Cardiac muscle cell (in vitro differentiated cells and primary cell): ENCODE measurements around the gene ITGA1. TPM values are rescaled to one million over a fixed set of nuclear protein-coding genes. Genes with fewer than 3 reads are reported as not detected.

Source experiments
- DNase-seq, 2 donors: peaks; one replicate each; pipeline versions ENCODE4 v3.0.0 to v3.0.0-alpha.2; 2010 to 2017; ENCODE audit warnings: low read depth in 1 of 2, low spot score in 1 of 2
- H3K27ac ChIP-seq: fragments of 200-600 bp; sonication (generic); 2 replicates; pipeline ENCODE4 v1.5.1; 2016
- H3K27me3 ChIP-seq: fragments of 200-600 bp; sonication (generic); 2 replicates; pipeline ENCODE4 v1.6.0; 2016; ENCODE audit warnings: control low read depth
- H3K36me3 ChIP-seq: fragments of 200-600 bp; sonication (generic); 2 replicates; pipeline ENCODE4 v1.5.1; 2016; ENCODE audit warnings: control low read depth
- H3K4me1 ChIP-seq: fragments of 200-600 bp; sonication (generic); 2 replicates; pipeline ENCODE4 v1.8.1; 2017; ENCODE audit warnings: low read depth, mild to moderate bottlenecking, mixed run types
- H3K4me3 ChIP-seq: fragments of 200-600 bp; sonication (generic); 2 replicates; pipeline ENCODE4 v1.5.1; 2016; ENCODE audit warnings: mild to moderate bottlenecking
- H3K9me3 ChIP-seq: fragments of 200-600 bp; sonication (generic); 2 replicates; pipeline ENCODE4 v1.5.1; 2017; ENCODE audit warnings: low read depth, mild to moderate bottlenecking, control low read depth
- CTCF ChIP-seq: IDR thresholded peaks from 2 replicates; pipeline ENCODE4 v1.5.1; 2012; ENCODE audit warnings: low read depth, mild to moderate bottlenecking, low read length
- polyA plus RNA-seq: library from polyadenylated mRNA; unstranded; fragments of >200 nt; fragmentation: Nextera tagmentation; extraction: Ambion mirVana; gene quantifications from 2 replicates; pipeline ENCODE4 v1.2.1, GENCODE V29; 2016
- total RNA-seq: library from RNA; depleted of rRNA; stranded (reverse); fragments of >200 nt; gene quantifications from 2 replicates; pipeline ENCODE4 v1.2.3, GENCODE V29; 2016

The ITGA1 gene
- total and polyA plus RNA-seq, 2 experiments from 2014 or later = 2.9 to 7.3 TPM

DNA sequence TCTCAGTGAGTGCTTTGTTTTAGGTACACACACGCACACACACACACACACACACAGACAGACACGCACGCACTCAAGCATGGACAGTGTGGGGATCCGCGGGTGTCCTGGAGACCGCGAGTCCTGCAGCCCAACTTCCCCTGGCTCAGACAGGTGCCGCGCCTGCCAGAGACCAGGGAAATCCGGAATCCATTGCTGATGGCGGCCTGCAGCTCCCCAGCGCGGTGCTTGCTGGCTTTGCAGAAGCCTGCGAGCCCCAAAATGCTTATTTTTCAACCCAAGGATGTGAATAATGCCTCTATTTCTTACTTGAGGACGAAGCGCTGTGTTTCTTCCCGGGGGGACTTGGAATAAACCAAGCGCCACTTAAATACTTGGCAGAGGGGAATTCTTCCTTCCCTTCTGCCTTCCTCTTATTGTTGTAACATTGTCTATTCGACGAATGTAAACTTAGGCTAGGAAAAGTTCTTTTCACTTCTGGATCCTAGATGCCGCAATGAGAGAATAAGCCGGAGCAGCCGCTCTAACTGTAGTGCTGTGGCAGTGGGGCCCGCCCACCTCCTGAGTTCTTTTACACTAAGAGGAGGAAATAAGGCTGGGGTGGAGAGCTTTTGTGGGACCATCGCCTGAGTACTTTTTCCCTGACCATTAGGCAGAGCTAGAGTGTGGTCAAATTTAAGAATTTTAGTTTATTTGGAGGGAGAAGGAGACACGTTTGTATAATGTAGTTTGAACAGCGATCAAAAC lies 202.2 kb downstream of the ITGA1 start:
- H3K36me3 ChIP-seq = no peaks in the 10 kb centered on the region
- H3K27ac ChIP-seq = no peak overlapping the region
- H3K9me3 ChIP-seq = no peaks in the 10 kb centered on the region
- peaks cover 60% of the 10 kb centered on the region for H3K27me3 ChIP-seq
- peak; percentile 46 to 66 for DNase-seq
- no peaks in the 10 kb centered on the region for H3K4me1 ChIP-seq
- H3K4me3 ChIP-seq = peak overlapping the region; percentile 36
- TF ChIP-seq CTCF = peak; percentile 40

- no peak overlapping the region for H3K27ac ChIP-seq
Measured at GRCh38 chr5:52990528-52990925, 202.8 kb downstream of the ITGA1 start.

DNA sequence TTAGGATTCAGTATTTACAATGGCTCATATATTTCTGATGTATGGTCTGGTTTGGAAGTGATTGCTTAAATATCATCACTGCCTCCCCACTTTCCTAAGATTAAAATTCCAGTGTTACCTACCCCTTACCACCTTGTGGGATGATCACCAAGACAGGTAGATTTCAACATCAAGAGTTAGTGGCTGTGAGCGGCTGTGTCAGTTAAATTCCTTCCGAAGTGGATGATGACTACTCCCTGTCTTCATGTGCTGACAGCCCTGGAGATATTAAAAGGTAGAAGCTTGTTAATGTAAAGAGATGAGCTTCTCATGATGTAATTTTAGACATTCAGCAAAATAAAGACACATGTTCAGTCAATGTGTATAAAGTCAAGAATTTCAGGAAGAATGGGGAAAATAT lies 205.7 kb downstream of the ITGA1 start:
- H3K36me3 ChIP-seq = no peaks in the 10 kb centered on the region
- DNase-seq = no peak
- TF ChIP-seq CTCF = no peak

More at GRCh38 chr5:52990528-52990925, 202.8 kb downstream of the ITGA1 start:
- DNase-seq = no peak
- peaks cover 60% of the 10 kb centered on the region for H3K27me3 ChIP-seq
- TF ChIP-seq CTCF = no peak
- H3K36me3 ChIP-seq = no peaks in the 10 kb centered on the region
- H3K4me3 ChIP-seq = no peak overlapping the region
- no peaks in the 10 kb centered on the region for H3K4me1 ChIP-seq
- no peaks in the 10 kb centered on the region for H3K9me3 ChIP-seq

DNA sequence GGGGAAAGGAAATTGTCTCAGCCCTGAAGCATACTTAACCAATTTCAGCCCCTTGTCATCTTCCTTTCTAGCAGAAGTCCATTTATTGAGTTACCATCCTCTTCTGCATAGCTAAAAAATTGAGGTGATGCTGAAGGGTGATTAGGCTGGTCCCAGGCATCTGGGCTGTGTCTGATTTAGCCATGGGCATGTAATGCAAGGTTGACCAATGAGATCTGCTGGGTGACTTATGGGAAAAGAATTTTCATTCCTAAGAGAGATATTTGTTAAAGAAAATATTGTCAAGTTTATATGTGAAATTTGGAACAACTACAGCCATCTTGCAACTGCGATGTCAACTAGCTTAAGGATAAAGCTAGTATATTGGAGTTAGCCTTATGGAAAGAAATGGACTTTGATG lies 206.6 kb downstream of the ITGA1 start:
- no peak overlapping the region for H3K27ac ChIP-seq
- no peaks in the 10 kb centered on the region for H3K36me3 ChIP-seq
- no peak for DNase-seq
- no peaks in the 10 kb centered on the region for H3K9me3 ChIP-seq
- peaks cover 36% of the 10 kb centered on the region for H3K27me3 ChIP-seq
- no peak for TF ChIP-seq CTCF
- no peak overlapping the region for H3K4me3 ChIP-seq
- no peaks in the 10 kb centered on the region for H3K4me1 ChIP-seq

More for the DNA sequence above, 205.7 kb downstream of the ITGA1 start:
- no peaks in the 10 kb centered on the region for H3K9me3 ChIP-seq
- no peaks in the 10 kb centered on the region for H3K4me1 ChIP-seq
- no peak overlapping the region for H3K27ac ChIP-seq
- no peak overlapping the region for H3K4me3 ChIP-seq
- H3K27me3 ChIP-seq = peaks cover 45% of the 10 kb centered on the region

- Histone ChIP-seq H3K27ac (no peak overlapping the region), H3K36me3 (no peaks in the 10 kb centered on the region), H3K4me1 (no peaks in the 10 kb centered on the region), H3K27me3 (peaks cover 29% of the 10 kb centered on the region), H3K4me3 (no peak overlapping the region), H3K9me3 (no peaks in the 10 kb centered on the region)
- DNase-seq = no peak
- no peak for TF ChIP-seq CTCF
Measured at GRCh38 chr5:52995095-52995494, 207.4 kb downstream of the ITGA1 start.
